Duodenal mucosa (tissue), 2 donors: Measurements from ENCODE around the gene ATP11A.
A peak's percentile ranks its signal among the peaks of the same experiment; 100 is the strongest.

Experiments used
- H3K27ac ChIP-seq: one replicate; pipeline ENCODE4 v1.7.0; 2013; ENCODE audit warnings: low read depth, low read length
- H3K27me3 ChIP-seq, 2 donors: one replicate each; pipeline ENCODE4 v1.7.0; 2013; ENCODE audit warnings: low read length in 2 of 2, control low read depth in 1 of 2; ENCODE audit not compliant: insufficient read depth in 2 of 2, control insufficient read depth in 1 of 2
- H3K36me3 ChIP-seq, 2 donors: one replicate each; pipeline ENCODE4 v1.7.0; 2013; ENCODE audit warnings: low read length in 2 of 2, control low read depth in 1 of 2; ENCODE audit not compliant: insufficient read depth in 2 of 2, control insufficient read depth in 1 of 2
- H3K4me1 ChIP-seq, 2 donors: one replicate each; pipeline ENCODE4 v1.7.0; 2013; ENCODE audit warnings: low read length in 2 of 2, control low read depth in 1 of 2; ENCODE audit not compliant: insufficient read depth in 2 of 2, control insufficient read depth in 1 of 2
- H3K4me3 ChIP-seq, 2 donors: one replicate each; pipeline ENCODE4 v1.7.0; 2013; ENCODE audit warnings: low read length in 2 of 2, low read depth in 1 of 2
- H3K9ac ChIP-seq, 2 donors: one replicate each; pipeline ENCODE4 v1.7.0; 2013; ENCODE audit warnings: low read length in 2 of 2, low read depth in 1 of 2
- H3K9me3 ChIP-seq, 2 donors: one replicate each; pipeline ENCODE4 v1.7.0; 2013; ENCODE audit warnings: low read length in 2 of 2, control low read depth in 1 of 2; ENCODE audit not compliant: control insufficient read depth in 1 of 2

ATP11A gene

DNA sequence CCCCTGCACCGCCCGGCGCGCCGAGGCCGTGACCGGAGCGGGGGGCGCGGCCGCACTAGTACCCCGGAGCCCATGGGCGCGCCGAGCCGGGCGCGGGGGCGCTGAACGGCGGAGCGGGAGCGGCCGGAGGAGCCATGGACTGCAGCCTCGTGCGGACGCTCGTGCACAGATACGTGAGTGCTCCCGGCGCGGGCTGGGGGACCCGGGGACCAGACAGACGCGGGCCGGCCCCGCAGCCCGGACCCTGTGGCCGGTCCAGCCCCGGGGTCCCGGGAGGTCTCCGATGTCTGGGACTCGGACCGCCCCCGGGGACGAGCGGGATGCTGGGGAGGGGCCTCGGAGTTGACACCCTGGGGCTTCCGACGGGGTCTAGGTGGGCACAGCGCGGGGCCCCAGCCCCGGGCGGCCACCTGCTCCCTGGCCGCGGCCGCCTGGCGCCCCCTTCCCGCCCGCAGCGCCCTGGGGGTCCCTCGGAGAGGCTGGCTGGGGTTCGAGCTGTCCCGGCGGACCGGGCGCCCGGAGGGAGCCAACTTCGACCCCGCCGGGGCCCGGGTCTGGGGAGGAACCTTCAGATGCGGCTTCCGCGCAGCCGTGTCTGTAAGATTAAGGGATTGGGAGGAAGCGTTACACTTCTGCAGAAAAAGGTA, 568 bp downstream of the ATP11A start:
- no peaks in the 10 kb centered on the region for H3K27me3 ChIP-seq
- H3K27ac ChIP-seq = peak overlapping the region; percentile 63
- H3K36me3 ChIP-seq = no peaks in the 10 kb centered on the region
- H3K4me1 ChIP-seq = peaks cover 39 to 41% of the 10 kb centered on the region in 2 donors
- H3K4me3 ChIP-seq = peak overlapping the region; percentile 69 to 76
- peak overlapping the region; percentile 70 to 77 for H3K9ac ChIP-seq
- no peaks in the 10 kb centered on the region for H3K9me3 ChIP-seq

DNA sequence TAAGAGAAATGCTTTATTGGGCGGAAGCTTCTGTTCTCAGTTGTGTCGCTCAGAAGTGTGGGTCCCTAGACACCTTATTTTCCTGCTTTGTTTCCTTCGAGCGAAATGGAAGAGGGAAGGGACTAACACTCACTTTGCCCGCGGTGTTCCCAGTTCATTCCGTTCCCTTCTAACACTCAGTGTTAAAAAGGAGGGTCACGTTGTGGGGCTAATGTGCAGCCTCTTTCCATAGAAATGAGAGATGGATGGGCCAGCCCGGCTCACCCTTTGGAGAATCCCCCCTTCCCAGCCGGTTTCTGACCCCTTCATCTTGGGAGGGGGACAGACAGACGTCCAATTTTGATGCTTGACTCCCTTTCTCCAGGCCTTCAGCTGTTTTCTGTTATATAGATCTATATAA, 2.3 kb downstream of the ATP11A start:
- Histone ChIP-seq H3K36me3 (peaks cover 0 to 7% of the 10 kb centered on the region in 2 donors), H3K9ac (peak overlapping the region; percentile 8 to 26), H3K27me3 (no peaks in the 10 kb centered on the region), H3K27ac (no peak overlapping the region), H3K4me3 (peak overlapping the region; percentile 69 to 76), H3K9me3 (no peaks in the 10 kb centered on the region), H3K4me1 (peaks cover 30 to 33% of the 10 kb centered on the region in 2 donors)

DNA sequence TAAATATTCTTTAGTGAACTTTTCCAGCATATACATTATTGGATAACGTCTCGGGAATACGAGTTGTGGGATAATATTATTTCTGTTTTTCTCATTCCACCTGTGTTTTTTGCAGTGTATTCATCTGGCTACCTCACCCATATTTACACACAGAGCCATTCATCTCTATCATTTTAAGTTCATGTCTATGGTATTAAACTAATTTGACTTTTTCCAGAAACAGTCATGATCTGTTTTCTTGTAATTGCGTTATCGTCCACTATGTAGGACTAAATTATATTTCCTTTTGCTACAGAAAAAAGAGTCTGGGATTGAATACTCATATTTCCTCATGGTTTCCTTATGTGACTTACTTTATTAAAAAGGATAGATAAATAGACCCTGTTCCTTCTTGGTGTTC, 2.7 kb downstream of the ATP11A start:
- peaks cover 30 to 33% of the 10 kb centered on the region in 2 donors for H3K4me1 ChIP-seq
- no peak overlapping the region for H3K9ac ChIP-seq
- no peaks in the 10 kb centered on the region for H3K9me3 ChIP-seq
- H3K27ac ChIP-seq = no peak overlapping the region
- no peaks in the 10 kb centered on the region for H3K27me3 ChIP-seq
- peak overlapping the region in 1 of 2 donors; percentile 76 for H3K4me3 ChIP-seq
- H3K36me3 ChIP-seq = peaks cover 0 to 7% of the 10 kb centered on the region in 2 donors

DNA sequence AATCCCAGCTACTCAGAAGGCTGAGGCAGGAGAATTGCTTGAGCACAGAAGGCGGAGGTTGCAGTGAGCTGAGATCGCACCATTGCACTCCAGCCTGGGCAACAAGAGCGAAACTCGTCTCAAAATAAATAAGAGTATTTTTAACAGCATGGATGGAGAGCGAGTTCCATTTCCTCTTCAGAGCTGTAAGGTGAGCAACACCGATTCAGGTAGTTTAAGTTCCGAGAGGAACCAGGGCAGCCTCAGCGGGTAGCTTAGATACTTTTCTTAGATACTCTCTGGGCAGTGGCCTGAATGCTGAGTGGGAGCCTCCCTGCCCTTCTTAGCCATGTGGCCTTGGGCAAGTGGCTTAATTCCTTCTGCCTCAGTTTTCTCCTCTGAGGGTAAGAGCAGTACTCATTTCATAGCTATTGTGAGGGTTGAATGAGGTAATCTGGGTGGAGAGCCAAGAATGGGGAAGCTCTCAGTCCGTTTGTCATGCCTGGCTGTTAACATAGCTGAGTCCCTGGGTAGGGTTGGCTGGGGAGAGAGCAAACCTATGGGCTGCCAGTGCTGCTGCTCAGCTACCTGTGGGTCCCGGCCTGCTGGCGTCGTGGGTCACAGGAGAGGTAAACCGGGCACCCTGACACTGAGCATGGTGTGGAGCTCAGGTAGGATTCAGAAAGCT, 4.1 kb downstream of the ATP11A start:
- H3K4me1 ChIP-seq = peaks cover 25 to 28% of the 10 kb centered on the region in 2 donors
- no peaks in the 10 kb centered on the region for H3K9me3 ChIP-seq
- H3K36me3 ChIP-seq = peaks cover 0 to 7% of the 10 kb centered on the region in 2 donors
- no peak overlapping the region for H3K27ac ChIP-seq
- H3K9ac ChIP-seq = no peak overlapping the region
- H3K4me3 ChIP-seq = no peak overlapping the region
- no peaks in the 10 kb centered on the region for H3K27me3 ChIP-seq

DNA sequence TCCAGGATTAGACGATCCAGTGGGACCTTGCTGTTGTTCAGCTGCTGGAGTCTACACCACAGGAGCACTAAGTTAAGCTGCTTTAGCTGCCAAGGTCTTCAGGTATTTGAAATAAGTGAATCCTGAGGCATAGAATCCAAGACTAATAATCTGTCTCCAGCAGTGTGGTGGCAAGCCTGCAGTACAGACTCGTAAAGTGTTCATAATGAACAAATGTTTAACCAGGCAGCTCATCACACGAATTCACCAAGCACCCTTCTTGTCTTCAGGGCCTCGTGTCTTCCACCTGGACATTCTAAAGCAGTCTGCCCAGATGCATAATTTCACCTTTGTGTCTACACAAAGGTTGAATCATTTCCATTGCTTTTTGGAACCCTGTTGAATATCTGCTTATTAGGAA, 5.3 kb downstream of the ATP11A start:
- Histone ChIP-seq H3K4me3 (no peak overlapping the region), H3K27me3 (no peaks in the 10 kb centered on the region), H3K9ac (no peak overlapping the region), H3K4me1 (peaks cover 22 to 24% of the 10 kb centered on the region in 2 donors), H3K36me3 (peaks cover 0 to 7% of the 10 kb centered on the region in 2 donors), H3K9me3 (no peaks in the 10 kb centered on the region), H3K27ac (no peak overlapping the region)

DNA sequence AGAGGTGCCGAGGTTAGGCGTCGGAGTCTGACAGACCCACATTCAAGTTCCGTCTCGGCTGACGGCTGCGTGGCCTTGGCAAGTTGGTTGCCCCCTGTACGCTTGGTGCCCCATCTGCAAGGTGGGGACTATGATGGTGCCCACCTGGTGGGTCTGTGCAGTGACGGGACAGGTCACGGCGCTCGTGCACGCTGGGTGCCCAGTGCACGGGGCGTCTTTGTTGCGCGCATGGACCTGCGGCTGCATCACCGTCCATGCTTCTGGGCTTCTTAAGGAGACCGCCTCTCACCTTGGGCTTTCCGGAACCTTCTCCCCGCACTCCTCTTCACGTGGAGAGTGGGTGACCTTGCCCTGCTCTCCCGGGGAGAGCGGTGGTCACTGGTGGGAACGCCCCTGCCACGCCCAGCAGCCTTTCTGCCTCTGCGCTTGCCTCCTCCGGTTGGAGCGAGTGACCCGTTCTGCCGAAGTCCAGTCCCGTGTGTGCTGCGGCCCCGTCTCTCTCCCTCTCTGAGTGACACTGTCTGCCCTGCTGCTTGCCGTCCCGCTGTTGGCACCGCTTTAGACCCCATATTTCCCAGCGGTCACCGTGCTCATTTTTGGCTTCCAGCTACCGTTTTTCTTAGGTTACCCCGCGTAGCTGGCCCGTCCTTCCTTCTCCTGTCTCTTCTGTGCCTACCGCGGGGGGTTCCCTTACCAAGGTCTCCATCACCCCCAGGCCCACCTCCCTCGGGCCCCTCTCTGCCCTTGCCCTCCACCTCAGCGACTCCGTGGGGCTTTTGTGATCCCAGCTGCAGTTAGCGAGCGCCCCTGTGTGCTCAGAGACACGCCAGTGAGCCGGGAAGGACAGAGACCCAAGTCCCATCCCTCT, 6.4 kb downstream of the ATP11A start:
- Histone ChIP-seq H3K9me3 (no peaks in the 10 kb centered on the region), H3K4me3 (no peak overlapping the region), H3K27ac (no peak overlapping the region), H3K27me3 (no peaks in the 10 kb centered on the region), H3K9ac (no peak overlapping the region), H3K4me1 (peaks cover 26 to 29% of the 10 kb centered on the region in 2 donors), H3K36me3 (peaks cover 0 to 7% of the 10 kb centered on the region in 2 donors)

DNA sequence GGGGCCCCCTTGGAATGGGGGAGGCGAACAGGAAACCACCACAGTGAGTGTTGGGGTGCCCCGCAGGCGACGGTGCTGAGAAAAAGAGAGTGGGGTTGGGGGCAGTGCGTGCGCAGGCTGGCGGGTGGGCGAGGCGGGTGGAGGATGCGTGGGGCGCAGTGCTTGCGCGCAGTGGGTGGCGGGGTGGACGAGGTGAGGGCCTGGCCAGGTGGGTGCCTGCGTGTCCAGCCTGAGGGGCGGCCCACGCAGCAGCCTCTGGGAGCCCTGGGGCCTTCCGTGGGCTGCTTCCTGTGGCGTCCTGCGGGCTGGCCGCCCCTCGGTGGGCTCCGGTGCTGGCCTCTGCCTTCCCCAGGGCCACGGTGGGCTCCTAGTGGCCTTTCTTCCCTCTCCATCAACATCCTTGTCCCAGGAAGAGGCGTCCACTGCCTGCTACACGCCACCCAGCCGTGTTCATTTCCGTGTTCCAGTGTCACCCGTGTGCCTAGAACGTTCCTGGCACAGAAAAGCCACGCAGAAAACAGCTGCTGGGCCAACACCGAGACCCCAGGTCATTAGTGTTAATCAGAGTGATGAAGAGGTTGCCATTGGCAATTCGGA, 7.1 kb downstream of the ATP11A start:
- Histone ChIP-seq H3K9me3 (no peaks in the 10 kb centered on the region), H3K4me3 (no peak overlapping the region), H3K27me3 (no peaks in the 10 kb centered on the region), H3K9ac (no peak overlapping the region), H3K4me1 (peaks cover 22% of the 10 kb centered on the region in 2 donors), H3K27ac (no peak overlapping the region), H3K36me3 (peaks cover 0 to 7% of the 10 kb centered on the region in 2 donors)

DNA sequence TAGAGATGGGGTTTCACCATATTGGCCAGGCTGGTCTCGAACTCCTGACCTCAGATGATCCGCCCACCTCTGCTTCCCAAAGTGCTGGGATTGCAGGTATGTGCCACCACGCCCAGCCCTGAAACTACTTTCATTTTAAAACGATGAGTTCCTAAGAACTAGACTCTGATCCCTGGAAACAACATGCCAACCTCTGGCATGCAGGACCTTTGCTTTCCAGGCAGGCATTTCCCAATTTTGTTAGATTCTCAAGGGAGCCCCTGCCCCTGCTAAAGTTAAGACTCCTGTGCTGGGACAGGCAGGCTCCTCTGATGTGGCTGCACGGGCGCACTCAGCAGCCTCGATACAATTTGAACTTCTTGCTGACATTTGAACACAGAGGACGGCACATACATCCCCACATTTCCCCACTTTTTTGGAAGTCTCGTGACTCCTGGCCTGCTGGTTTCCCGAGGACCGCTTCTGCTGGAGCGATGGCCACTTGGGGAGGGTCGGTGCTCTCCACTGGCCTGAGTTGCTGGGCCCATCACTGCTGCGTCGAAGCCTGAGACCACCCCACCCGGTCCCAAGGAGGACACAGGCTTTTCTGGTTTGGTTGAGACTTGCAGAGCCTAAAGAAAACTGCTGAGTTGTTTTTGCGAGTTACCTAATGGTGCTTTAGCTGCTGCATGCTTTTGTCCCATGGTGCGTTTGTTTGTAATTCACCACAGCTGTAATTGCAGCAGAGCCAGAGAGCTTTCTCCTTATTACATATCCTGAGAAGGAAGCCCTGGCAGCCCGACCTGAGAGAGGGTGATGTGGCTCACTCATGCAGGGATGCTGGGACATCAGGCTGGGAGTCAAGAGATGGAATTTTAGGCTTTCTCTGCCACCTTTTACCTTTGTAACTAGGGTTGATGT, 8.2 kb downstream of the ATP11A start:
- Histone ChIP-seq H3K27ac (no peak overlapping the region), H3K4me1 (peaks cover 13 to 15% of the 10 kb centered on the region in 2 donors), H3K9me3 (no peaks in the 10 kb centered on the region)

DNA sequence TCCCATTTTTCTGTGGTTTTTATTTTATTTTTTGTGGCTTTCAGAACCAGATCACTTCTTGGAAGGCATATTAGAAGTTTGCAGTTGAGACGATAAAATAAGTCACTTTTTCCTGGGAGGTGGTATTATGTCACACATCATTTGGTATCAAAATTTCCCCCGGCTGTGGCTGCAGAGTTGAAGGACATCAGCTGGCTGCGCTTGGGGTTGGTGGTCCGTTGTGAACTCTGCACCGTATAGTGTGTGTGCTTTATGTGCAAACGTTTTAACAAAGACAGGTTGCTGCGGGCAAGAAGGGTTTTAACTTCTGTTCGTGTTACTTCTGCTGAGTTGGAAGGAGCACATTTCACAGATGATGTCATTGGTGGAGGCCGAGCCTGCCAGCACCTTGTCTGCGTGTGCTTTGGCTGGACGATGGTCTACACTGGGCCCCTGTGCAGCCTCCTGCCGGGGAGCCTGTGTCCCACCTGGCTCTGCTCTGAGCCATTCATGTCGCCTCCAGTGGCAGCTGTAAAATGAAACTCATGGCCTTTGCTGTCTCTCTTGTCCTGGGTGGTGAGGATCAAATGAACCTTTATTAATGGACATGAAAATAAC, 9.6 kb downstream of the ATP11A start:
- Histone ChIP-seq H3K4me1 (peaks cover 4 to 5% of the 10 kb centered on the region in 2 donors), H3K36me3 (peaks cover 0 to 7% of the 10 kb centered on the region in 2 donors), H3K9ac (no peak overlapping the region), H3K27me3 (no peaks in the 10 kb centered on the region), H3K4me3 (no peak overlapping the region), H3K27ac (no peak overlapping the region), H3K9me3 (no peaks in the 10 kb centered on the region)

More for the DNA sequence above, 8.2 kb downstream of the ATP11A start:
- H3K36me3 ChIP-seq = peaks cover 0 to 7% of the 10 kb centered on the region in 2 donors
- H3K27me3 ChIP-seq = no peaks in the 10 kb centered on the region
- H3K9ac ChIP-seq = no peak overlapping the region
- no peak overlapping the region for H3K4me3 ChIP-seq
